IMR-90 (cell line): Measurements from ENCODE around the gene CROCC. TPM values are rescaled to one million over a fixed set of nuclear protein-coding genes. Genes with fewer than 3 reads are reported as not detected.
A peak's percentile ranks its signal among the peaks of the same experiment; 100 is the strongest.

Experiments
- ATAC-seq: fragments of 200-7000 bp; cut with Tn5 transposase; 2 replicates; pipeline ENCODE4 v1.9.1; 2020; ENCODE audit warnings: low read depth, mild to moderate bottlenecking, moderate library complexity
- BruUV-seq: library from RNA; stranded (reverse); fragments of 400-500 nt; replicated peaks from 2 replicates; lab custom pipeline; 2021; lab: Mats Ljungman, UMichigan
- CTCF ChIA-PET: fragments of 300-600 bp; formaldehyde crosslinking; extraction: SDS; loops from one replicate; lab custom pipeline; 2021; ENCODE audit warnings: antibody characterized with exemption; lab: Yijun Ruan, JAX
- POLR2A ChIA-PET: fragments of 300-600 bp; sonication (Branson Sonifier 250); formaldehyde crosslinking; loops from one replicate; lab custom pipeline; 2022; ENCODE audit warnings: antibody characterized with exemption; ENCODE audit not compliant: unreplicated experiment; lab: Charles Lee
- DNase-seq: peaks from one replicate; pipeline ENCODE4 v3.0.0; 2013
- H2AFZ ChIP-seq: replicated peaks from 2 replicates; pipeline ENCODE3; 2013; ENCODE audit warnings: low read length, mild to moderate bottlenecking; ENCODE audit not compliant: poor library complexity
- H2AK5ac ChIP-seq: 2 replicates; pipeline ENCODE4 v1.6.1; 2013; ENCODE audit warnings: low read depth, low read length, inconsistent platforms
- H2AK9ac ChIP-seq: replicated peaks from 2 replicates; pipeline ENCODE3; 2013; ENCODE audit warnings: mild to moderate bottlenecking, low read depth, low read length, moderate library complexity; ENCODE audit not compliant: poor library complexity
- H2BK120ac ChIP-seq: 2 replicates; pipeline ENCODE4 v1.6.1; 2013; ENCODE audit warnings: low read depth, low read length, inconsistent platforms
- H2BK15ac ChIP-seq: 3 replicates; pipeline ENCODE4 v1.6.1; 2013; ENCODE audit warnings: low read depth, low read length, inconsistent platforms
- H2BK20ac ChIP-seq: 2 replicates; pipeline ENCODE4 v1.6.1; 2013; ENCODE audit warnings: low read depth, mild to moderate bottlenecking, inconsistent platforms, low read length, moderate library complexity
- H2BK5ac ChIP-seq: 2 replicates; pipeline ENCODE4 v1.6.1; 2013; ENCODE audit warnings: mild to moderate bottlenecking, low read depth, low read length, inconsistent platforms; ENCODE audit not compliant: poor library complexity, severe bottlenecking
- H3K14ac ChIP-seq: replicated peaks from 2 replicates; pipeline ENCODE4 v1.6.1; 2013; ENCODE audit warnings: low read depth, low read length, inconsistent platforms
- H3K18ac ChIP-seq: 2 replicates; pipeline ENCODE4 v1.6.1; 2013; ENCODE audit warnings: low read depth, low read length, control low read depth
- H3K23ac ChIP-seq: 2 replicates; pipeline ENCODE4 v1.6.1; 2013; ENCODE audit warnings: low read depth, low read length, inconsistent platforms
- H3K27ac ChIP-seq: 2 replicates; pipeline ENCODE4 v1.5.1; 2013; ENCODE audit warnings: mild to moderate bottlenecking, control low read depth, low read length; ENCODE audit not compliant: insufficient read depth
- H3K27me3 ChIP-seq: 2 replicates; pipeline ENCODE4 v1.6.1; 2013; ENCODE audit warnings: low read length; ENCODE audit not compliant: control insufficient read depth, insufficient read depth
- H3K36me3 ChIP-seq: 2 replicates; pipeline ENCODE4 v1.6.1; 2013; ENCODE audit warnings: low read length, mixed read lengths; ENCODE audit not compliant: control insufficient read depth, insufficient read depth
- H3K4ac ChIP-seq: 2 replicates; pipeline ENCODE4 v1.6.1; 2013; ENCODE audit warnings: low read depth, low read length, inconsistent platforms
- H3K4me1 ChIP-seq: 2 replicates; pipeline ENCODE4 v1.6.1; 2013; ENCODE audit warnings: low read length, mixed read lengths; ENCODE audit not compliant: control insufficient read depth, insufficient read depth
- H3K4me2 ChIP-seq: 2 replicates; pipeline ENCODE4 v1.6.1; 2013; ENCODE audit warnings: low read depth, mild to moderate bottlenecking, control low read depth, low read length, moderate library complexity
- H3K4me3 ChIP-seq: 2 replicates; pipeline ENCODE4 v1.5.1; 2013; ENCODE audit warnings: low read depth, mild to moderate bottlenecking, control low read depth, low read length, moderate library complexity; ENCODE audit not compliant: insufficient read depth
- H3K56ac ChIP-seq: 2 replicates; pipeline ENCODE4 v1.6.1; 2013; ENCODE audit warnings: low read length, inconsistent platforms; ENCODE audit not compliant: insufficient read depth; ENCODE audit errors: extremely low read depth
- H3K79me1 ChIP-seq, 2 experiments: 2 replicates each; pipeline ENCODE4 v1.6.1; 2013; ENCODE audit warnings: low read length in 2 of 2, inconsistent platforms in 1 of 2, low read depth in 1 of 2
- H3K9ac ChIP-seq: 2 replicates; pipeline ENCODE4 v1.6.1; 2013; ENCODE audit warnings: low read depth, low read length, control low read depth
- H3K9me1 ChIP-seq: 2 replicates; pipeline ENCODE4 v1.6.1; 2013; ENCODE audit warnings: low read length, inconsistent platforms; ENCODE audit not compliant: insufficient read depth
- H3K9me3 ChIP-seq: 2 replicates; pipeline ENCODE4 v1.6.1; 2013; ENCODE audit warnings: low read length; ENCODE audit not compliant: control insufficient read depth, insufficient read depth
- H4K20me1 ChIP-seq: 2 replicates; pipeline ENCODE4 v1.6.1; 2013; ENCODE audit warnings: low read length, inconsistent platforms; ENCODE audit not compliant: insufficient read depth
- H4K5ac ChIP-seq: 2 replicates; pipeline ENCODE4 v1.6.1; 2013; ENCODE audit warnings: mild to moderate bottlenecking, low read depth, low read length, control low read depth
- H4K8ac ChIP-seq, 2 experiments: 2 replicates each; pipeline ENCODE4 v1.6.1; 2013; ENCODE audit warnings: low read depth in 2 of 2, low read length in 2 of 2, control low read depth in 1 of 2, inconsistent platforms in 1 of 2
- H4K91ac ChIP-seq: 2 replicates; pipeline ENCODE4 v1.6.1; 2013; ENCODE audit warnings: low read depth, low read length, inconsistent platforms; ENCODE audit not compliant: insufficient read depth
- BHLHE40 ChIP-seq: fragments of 150-350 bp; IDR thresholded peaks from 2 replicates; pipeline ENCODE4 v1.6.1; 2016; ENCODE audit warnings: mild to moderate bottlenecking, low read depth, low read length
- CHD1 ChIP-seq: IDR thresholded peaks from 2 replicates; pipeline ENCODE4 v1.6.1; 2012; ENCODE audit warnings: low read depth, low read length, improper control_type of control experiment
- SMC3 ChIP-seq: fragments of 150-350 bp; IDR thresholded peaks from 2 replicates; pipeline ENCODE4 v1.6.1; 2016; ENCODE audit warnings: low read depth, mild to moderate bottlenecking, antibody characterized with exemption, low read length, moderate library complexity
- WGBS, 2 experiments: methylation state at CpG; one replicate each; pipeline versions ENCODE4 v1.1.5 to v1.1.7; 2013; ENCODE audit warnings: missing lambda C conversion rate in 2 of 2; ENCODE audit not compliant: insufficient read length in 1 of 2; ENCODE audit errors: extremely low coverage in 2 of 2; 5-methylcytosine and 5-hydroxymethylcytosine counted together
- dilution Hi-C: fragments of 300-500 bp; cut with HindIII; formaldehyde crosslinking; loops from one replicate; pipeline ENCODE4 v1.14.3; 2018; ENCODE audit warnings: low sequenced_read_pairs; ENCODE audit not compliant: unreplicated experiment
- in situ Hi-C: fragments of 300-500 bp; cut with MboI; formaldehyde crosslinking; loops from 3 replicates; pipeline ENCODE4 v1.14.3; 2019; ENCODE audit warnings: low sequenced_read_pairs, inconsistent platforms, mixed read lengths
- intact Hi-C: fragments of 100-400 bp; cut with micrococcal nuclease; formaldehyde crosslinking; loops from 2 replicates; pipeline ENCODE4 v1.10.0; 2022
- polyA plus RNA-seq, 3 experiments: library from polyadenylated mRNA; depleted of rRNA; stranded (reverse); fragments of >200 nt; gene quantifications; 2 replicates each; pipeline ENCODE4 v1.2.3, GENCODE V29; 2012; ENCODE audit warnings: low replicate concordance in 1 of 3
- total RNA-seq: library from RNA; depleted of rRNA; stranded (reverse); fragments of >200 nt; gene quantifications from 2 replicates; pipeline ENCODE4 v1.2.3, GENCODE V29; 2012
- TF ChIP-seq, protein P1 (sequence below): conservative IDR thresholded peaks from 2 replicates; pipeline ENCODE4 v1.5.1; 2012; ENCODE audit warnings: mild to moderate bottlenecking, low read depth, low read length, improper control_type of control experiment

CROCC gene
- total and polyA plus RNA-seq, 2 of the 4 experiments (the other 2 are of a cell fraction): 7.5 to 13.7 TPM

DNA sequence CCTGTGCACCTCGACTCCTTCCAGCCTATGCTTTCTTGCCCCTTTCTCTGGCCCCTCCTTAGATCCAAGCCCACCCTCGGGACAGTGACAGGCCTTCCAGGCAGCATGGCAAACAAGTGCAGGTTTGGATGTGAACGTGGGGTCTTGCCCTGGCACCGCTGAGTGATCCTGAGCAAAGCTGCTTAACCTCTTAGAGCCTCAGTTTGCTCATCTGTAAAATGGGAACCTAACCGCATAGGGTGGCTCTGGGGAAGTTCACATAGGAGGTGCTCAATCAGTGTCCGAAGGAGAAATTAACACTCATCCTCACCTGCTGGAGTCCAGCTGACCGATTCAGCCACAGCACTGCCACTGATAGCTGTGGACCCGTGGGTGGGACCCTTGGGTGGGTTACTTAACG lies 51.5 kb downstream of the CROCC start:
- H2AK9ac ChIP-seq: peak overlapping the region; percentile 28
- in situ Hi-C loops: no loop called here
- ATAC-seq: no peak
- no peak overlapping the region for H2AFZ ChIP-seq
- no peak overlapping the region for H3K18ac ChIP-seq
- no peak overlapping the region for H2BK120ac ChIP-seq
- no peak overlapping the region for H3K56ac ChIP-seq
- no peak overlapping the region for H3K4ac ChIP-seq
- H2BK20ac ChIP-seq: no peak overlapping the region
- no peaks in the 10 kb centered on the region for H3K9me1 ChIP-seq
- no peaks in the 10 kb centered on the region for H3K4me1 ChIP-seq
- dilution Hi-C loops: no loop called here
- H2BK5ac ChIP-seq: no peak overlapping the region
- H3K23ac ChIP-seq: no peak overlapping the region
- TF ChIP-seq SMC3: no peak
- TF ChIP-seq, protein P1, sequence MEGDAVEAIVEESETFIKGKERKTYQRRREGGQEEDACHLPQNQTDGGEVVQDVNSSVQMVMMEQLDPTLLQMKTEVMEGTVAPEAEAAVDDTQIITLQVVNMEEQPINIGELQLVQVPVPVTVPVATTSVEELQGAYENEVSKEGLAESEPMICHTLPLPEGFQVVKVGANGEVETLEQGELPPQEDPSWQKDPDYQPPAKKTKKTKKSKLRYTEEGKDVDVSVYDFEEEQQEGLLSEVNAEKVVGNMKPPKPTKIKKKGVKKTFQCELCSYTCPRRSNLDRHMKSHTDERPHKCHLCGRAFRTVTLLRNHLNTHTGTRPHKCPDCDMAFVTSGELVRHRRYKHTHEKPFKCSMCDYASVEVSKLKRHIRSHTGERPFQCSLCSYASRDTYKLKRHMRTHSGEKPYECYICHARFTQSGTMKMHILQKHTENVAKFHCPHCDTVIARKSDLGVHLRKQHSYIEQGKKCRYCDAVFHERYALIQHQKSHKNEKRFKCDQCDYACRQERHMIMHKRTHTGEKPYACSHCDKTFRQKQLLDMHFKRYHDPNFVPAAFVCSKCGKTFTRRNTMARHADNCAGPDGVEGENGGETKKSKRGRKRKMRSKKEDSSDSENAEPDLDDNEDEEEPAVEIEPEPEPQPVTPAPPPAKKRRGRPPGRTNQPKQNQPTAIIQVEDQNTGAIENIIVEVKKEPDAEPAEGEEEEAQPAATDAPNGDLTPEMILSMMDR: no peak
- no peak for TF ChIP-seq CHD1
- TF ChIP-seq BHLHE40: no peak
- H4K5ac ChIP-seq: no peak overlapping the region
- no peak overlapping the region for H3K9ac ChIP-seq
- POLR2A ChIA-PET: no interaction called here
- WGBS, 2 experiments: no CpG with 5 or more reads among the region's 9 CpGs
- no peak overlapping the region for H3K4me3 ChIP-seq
- CTCF ChIA-PET: no interaction called here
- intact Hi-C loops: no loop called here
- no peak overlapping the region for H3K4me2 ChIP-seq
- DNase-seq: no peak
- no peaks in the 10 kb centered on the region for H3K27me3 ChIP-seq
- H3K27ac ChIP-seq: no peak overlapping the region
- H4K8ac ChIP-seq: no peak overlapping the region
- H4K20me1 ChIP-seq: no peaks in the 10 kb centered on the region; the same call in 1 of the 2 replicates
- BruUV-seq: no TSS peak
- no peaks in the 10 kb centered on the region for H3K9me3 ChIP-seq
- no peaks in the 10 kb centered on the region; a peak in 1 of 4 replicates for H3K79me1 ChIP-seq
- H4K91ac ChIP-seq: no peak overlapping the region
- H3K36me3 ChIP-seq: peaks cover 5% of the 10 kb centered on the region; the same call in 1 of the 2 replicates
- H2AK5ac ChIP-seq: no peak overlapping the region
- no peak overlapping the region for H2BK15ac ChIP-seq
- no peak overlapping the region for H3K14ac ChIP-seq
